K562 (cell line): Measurements from ENCODE around the gene TRIM47. TPM values are rescaled to one million over a fixed set of nuclear protein-coding genes. Genes with fewer than 3 reads are reported as not detected.

Experiments used
- ATAC-seq: fragments of 200-7000 bp; cut with Tn5 transposase; 3 replicates; pipeline ENCODE4 v1.9.1; 2020; ENCODE audit warnings: moderate library complexity
- BruUV-seq: library from RNA; stranded (reverse); fragments of 400-500 nt; replicated peaks from 2 replicates; lab custom pipeline; 2021; lab: Mats Ljungman, UMichigan
- CTCF ChIA-PET: fragments of 300-600 bp; formaldehyde crosslinking; extraction: SDS; loops from one replicate; lab custom pipeline; 2021; ENCODE audit warnings: low intra/inter-chr PET ratio; lab: Yijun Ruan, JAX
- POLR2A ChIA-PET: fragments of 300-600, 350-650 bp; sonication (Branson Sonifier 250); formaldehyde crosslinking; extraction: SDS; loops from one replicate; lab custom pipeline; 2021; ENCODE audit warnings: antibody characterized with exemption, inconsistent platforms; lab: Yijun Ruan, JAX
- DNase-seq, 4 experiments: peaks; one replicate each; pipeline versions ENCODE4 v3.0.0 to v3.0.0-alpha.2; 2011 to 2018; ENCODE audit warnings: low spot score in 3 of 4, mixed read lengths in 3 of 4; ENCODE audit errors: extremely low read depth in 1 of 4
- FAIRE-seq: peaks from 2 replicates; lab custom pipeline; 2011; peaks lifted over from hg19 to GRCh38; lab: Jason Lieb, UNC
- H2AFZ ChIP-seq: 2 replicates; pipeline ENCODE4 v1.6.0; 2011; ENCODE audit warnings: low read depth, low read length, control low read depth, inconsistent platforms
- H3K27ac ChIP-seq: fragments of 200-600 bp; 3 replicates; pipeline ENCODE4 v1.8.0; 2011; ENCODE audit warnings: low read depth, mild to moderate bottlenecking, control low read depth, inconsistent platforms, low read length, moderate library complexity, mixed read lengths; ENCODE audit errors: extremely low read depth
- H3K27me3 ChIP-seq, 2 experiments: fragments of 300-600 bp in 1 of 2; 2 replicates in 1 of 2; 3 replicates in 1 of 2; pipeline versions ENCODE4 v1.6.0 to v1.8.0; 2011; ENCODE audit warnings: inconsistent platforms in 2 of 2, low read length in 2 of 2, mild to moderate bottlenecking in 1 of 2, mixed read lengths in 1 of 2, moderate library complexity in 1 of 2; ENCODE audit not compliant: control insufficient read depth in 2 of 2, insufficient read depth in 2 of 2
- H3K36me3 ChIP-seq: fragments of 300-600 bp; 3 replicates; pipeline ENCODE4 v1.8.0; 2011; ENCODE audit warnings: mild to moderate bottlenecking, low read length, inconsistent platforms; ENCODE audit not compliant: control insufficient read depth, insufficient read depth
- H3K4me1 ChIP-seq, 2 experiments: fragments of 200-600 bp in 1 of 2; replicated peaks in 1 of 2; 2 replicates in 1 of 2; 3 replicates in 1 of 2; pipeline versions ENCODE4 v1.5.1 to v1.8.0; 2011; ENCODE audit warnings: inconsistent platforms in 2 of 2, low read length in 2 of 2, mild to moderate bottlenecking in 1 of 2, mixed read lengths in 1 of 2, moderate library complexity in 1 of 2; ENCODE audit not compliant: control insufficient read depth in 2 of 2, insufficient read depth in 2 of 2
- H3K4me2 ChIP-seq: 2 replicates; pipeline ENCODE4 v1.6.1; 2011; ENCODE audit warnings: low read length, control low read depth, inconsistent platforms, mixed read lengths; ENCODE audit not compliant: insufficient read depth
- H3K4me3 ChIP-seq: fragments of 200-600 bp; sonication (generic), shearing (Covaris generic); 2 replicates; pipeline ENCODE4 v1.5.1; 2016; ENCODE audit warnings: control low read depth, inconsistent platforms
- H3K79me2 ChIP-seq: fragments of 200-600 bp; 3 replicates; pipeline ENCODE4 v1.8.0; 2011; ENCODE audit warnings: low read length, inconsistent platforms; ENCODE audit not compliant: control insufficient read depth, insufficient read depth
- H3K9ac ChIP-seq, 2 experiments: 2 replicates each; pipeline versions ENCODE4 v1.6.0 to v1.6.1; 2011; ENCODE audit warnings: low read depth in 2 of 2, low read length in 2 of 2, control low read depth in 1 of 2, inconsistent platforms in 1 of 2, mild to moderate bottlenecking in 1 of 2, mixed read lengths in 1 of 2; ENCODE audit not compliant: insufficient read depth in 1 of 2
- H3K9me1 ChIP-seq: one replicate; pipeline ENCODE4 v1.6.0; 2011; ENCODE audit warnings: inconsistent platforms, mild to moderate bottlenecking, low read length, moderate library complexity; ENCODE audit not compliant: control insufficient read depth, insufficient read depth
- H3K9me3 ChIP-seq: replicated peaks from 2 replicates; pipeline ENCODE4 v1.5.1; 2011; ENCODE audit warnings: low read depth, low read length, inconsistent platforms; ENCODE audit not compliant: control insufficient read depth, insufficient read depth
- H4K20me1 ChIP-seq: replicated peaks from 2 replicates; pipeline ENCODE4 v1.6.1; 2011; ENCODE audit warnings: low read length, inconsistent platforms, mixed read lengths; ENCODE audit not compliant: control insufficient read depth, insufficient read depth
- NFIC ChIP-seq: fragments of 450-650 bp; IDR thresholded peaks from 2 replicates; pipeline ENCODE4 v1.6.1; 2017; ENCODE audit warnings: mild to moderate bottlenecking, inconsistent platforms
- TCF3 ChIP-seq: sonication (generic); formaldehyde crosslinking; IDR thresholded peaks from 2 replicates; pipeline ENCODE4 v1.4.0; 2020; ENCODE audit warnings: mild to moderate bottlenecking, missing genetic modification reagents
- ZNF384 ChIP-seq: IDR thresholded peaks from 2 replicates; pipeline ENCODE4 v1.6.1; 2012; ENCODE audit warnings: low read depth, low read length, improper control_type of control experiment
- ZNF586 ChIP-seq: fragments of 450-650 bp; formaldehyde crosslinking; conservative IDR thresholded peaks from 2 replicates; pipeline ENCODE4 v1.4.0; 2020; ENCODE audit warnings: mild to moderate bottlenecking, moderate library complexity
- ZNF668 ChIP-seq: fragments of 250-450 bp; sonication (Bioruptor Pico); IDR thresholded peaks from 2 replicates; pipeline ENCODE4 v1.8.0; 2022; ENCODE audit warnings: mild to moderate bottlenecking, inconsistent platforms
- ZSCAN29 ChIP-seq: fragments of 450-650 bp; IDR thresholded peaks from 2 replicates; pipeline ENCODE4 v1.6.1; 2017
- WGBS: fragments of 100-300 bp; shearing (Covaris generic); methylation state at CpG from one replicate; pipeline ENCODE4 v1.1.6; 2016; ENCODE audit warnings: low coverage, mixed read lengths; ENCODE audit not compliant: insufficient coverage; ENCODE audit errors: missing lambda C conversion rate; 5-methylcytosine and 5-hydroxymethylcytosine counted together
- in situ Hi-C: fragments of 300-500 bp; cut with MboI; formaldehyde crosslinking; loops from 4 replicates; pipeline ENCODE4 v1.15.0; 2018; ENCODE audit warnings: inconsistent platforms, mixed read lengths
- intact Hi-C: fragments of 100-400 bp; cut with micrococcal nuclease; formaldehyde crosslinking; loops from 2 replicates; pipeline ENCODE4 v1.14.2; 2022
- polyA plus RNA-seq, 8 experiments: library from polyadenylated mRNA; depleted of rRNA in 4 of 8; stranded (reverse) in 5 of 8; unstranded in 3 of 8; fragments of >200 nt; fragmentation: Nextera tagmentation in 2 of 8; fragmentation: Illumina TruSeq in 1 of 8; extraction: Ambion mirVana in 2 of 8; extraction: Trizol in 1 of 8; gene quantifications; 2 replicates each; pipeline versions ENCODE4 v1.2.1 to v1.2.3, GENCODE V29; 2011 to 2014; ENCODE audit warnings: inconsistent platforms in 1 of 8, missing spikeins in 1 of 8
- total RNA-seq, 7 experiments: library from RNA; depleted of rRNA in 6 of 7; stranded (reverse); fragments of >200 nt in 6 of 7; fragmentation: Illumina TruSeq in 2 of 7; extraction: Trizol in 2 of 7; gene quantifications; 2 replicates each; pipeline versions ENCODE4 v1.2.1 to v1.2.3, GENCODE V29; 2011 to 2021; ENCODE audit warnings: low replicate concordance in 1 of 7

TRIM47 gene
- total and polyA plus RNA-seq, 9 of the 15 experiments (the other 6 are each of a cell fraction or from before 2014, with no cell fraction given) = 0.56 to 6.1 (median 3.2) TPM

- H3K4me3 ChIP-seq = no peak overlapping the region
- H3K36me3 ChIP-seq = peaks cover 3% of the 10 kb centered on the region; the same call in 1 of the 3 replicates
- H3K9me3 ChIP-seq = no peaks in the 10 kb centered on the region
- in situ Hi-C loops = loop anchor here (5.0 kb wide), 1 partner anchor 382 kb away; no protein-coding TSS in a partner anchor
- ATAC-seq (peak; percentile 78), FAIRE-seq (peak; percentile 44), DNase-seq (peak in 1 of 4 experiments; percentile 25)
- no peak overlapping the region; the same call in 1 of the 2 replicates for H2AFZ ChIP-seq
- H4K20me1 ChIP-seq = no peaks in the 10 kb centered on the region
- no peaks in the 10 kb centered on the region for H3K9me1 ChIP-seq
- H3K27ac ChIP-seq = no peak overlapping the region
- POLR2A ChIA-PET = interaction anchor here (0.6 to 2.0 kb wide), 10 partner anchors 10 to 131 kb away, joined by 3 to 8 read pairs (median 4); partner anchors contain the start of gene TRIM65
- no peaks in the 10 kb centered on the region for H3K27me3 ChIP-seq
- no TSS peak for BruUV-seq
- peak overlapping the region in 1 of 2 experiments; percentile 11; a peak in 1 of 4 replicates for H3K9ac ChIP-seq
- no peaks in the 10 kb centered on the region for H3K79me2 ChIP-seq
- CTCF ChIA-PET = no interaction called here
- 46% methylated on average over 5 of the region's 6 CpGs for WGBS
- no peak overlapping the region for H3K4me2 ChIP-seq
- no peak for TF ChIP-seq ZSCAN29
- no peak for TF ChIP-seq ZNF586
- TF ChIP-seq ZNF668 = no peak
- no peak for TF ChIP-seq ZNF384
- H3K4me1 ChIP-seq = peaks cover 4 to 40% of the 10 kb centered on the region in 2 experiments; a peak in 3 of 5 replicates
- intact Hi-C loops = no loop called here
Observed at GRCh38 chr17:75910699-75911098, 32.3 kb upstream of the TRIM47 start.

GRCh38 chr17:75909812-75910274 lies 31.5 kb upstream of the TRIM47 start:
- Histone ChIP-seq H3K9me1 (no peaks in the 10 kb centered on the region), H3K9me3 (no peaks in the 10 kb centered on the region), H3K27ac (no peak overlapping the region), H3K4me2 (no peak overlapping the region), H4K20me1 (no peaks in the 10 kb centered on the region), H3K27me3 (no peaks in the 10 kb centered on the region), H3K9ac (no peak overlapping the region), H3K4me1 (peaks cover 6 to 42% of the 10 kb centered on the region in 2 experiments; a peak in 3 of 5 replicates), H3K4me3 (no peak overlapping the region), H2AFZ (no peak overlapping the region), H3K36me3 (peaks cover 3% of the 10 kb centered on the region; the same call in 1 of the 3 replicates), H3K79me2 (no peaks in the 10 kb centered on the region)
- POLR2A ChIA-PET = interaction anchor here (0.6 to 1.7 kb wide), 8 partner anchors 9 to 329 kb away, joined by 3 to 8 read pairs (median 4); partner anchors contain the start of gene TRIM65
- CTCF ChIA-PET = no interaction called here
- in situ Hi-C loops = loop anchor here (5.0 kb wide), 2 partner anchors 97 to 382 kb away; no protein-coding TSS in a partner anchor
- FAIRE-seq (no peak), DNase-seq (no peak), ATAC-seq (no peak)
- intact Hi-C loops = loop anchor here (5.0 kb wide), 1 partner anchor 77 kb away; no protein-coding TSS in a partner anchor
- no TSS peak for BruUV-seq
- 57% methylated on average over 10 of the region's 11 CpGs for WGBS
- TF ChIP-seq TCF3 (CRISPR knock-in tag) (no peak), NFIC (peak; percentile 27; the same call in 1 of the 2 replicates)
